B cell (primary cell): ENCODE data around the gene ZBTB48.

ENCODE experiments used
- CTCF ChIP-seq: fragments of 200-600 bp; IDR thresholded peaks from one replicate; pipeline ENCODE4 v1.8.0; 2022; ENCODE audit warnings: antibody characterized with exemption, mild to moderate bottlenecking
- EZH2 ChIP-seq: IDR thresholded peaks from 2 replicates; pipeline ENCODE4 v1.6.1; 2012; ENCODE audit warnings: borderline replicate concordance, low read depth, mild to moderate bottlenecking, moderate library complexity, low read length; ENCODE audit not compliant: insufficient read depth, poor library complexity, severe bottlenecking

- TF ChIP-seq CTCF (no peak), EZH2 (no peak)
Observed at GRCh38 chr1:6627841-6628545, 48.2 kb downstream of the ZBTB48 start.
